K562 (cell line): ENCODE measurements around the gene SENP8. TPM values are rescaled to one million over a fixed set of nuclear protein-coding genes. Genes with fewer than 3 reads are reported as not detected.

Experiments used
- ATAC-seq: fragments of 200-7000 bp; cut with Tn5 transposase; 3 replicates; pipeline ENCODE4 v1.9.1; 2020; ENCODE audit warnings: moderate library complexity
- BruUV-seq: library from RNA; stranded (reverse); fragments of 400-500 nt; replicated peaks from 2 replicates; lab custom pipeline; 2021; lab: Mats Ljungman, UMichigan
- CTCF ChIA-PET: fragments of 300-600 bp; formaldehyde crosslinking; extraction: SDS; loops from one replicate; lab custom pipeline; 2021; ENCODE audit warnings: low intra/inter-chr PET ratio; lab: Yijun Ruan, JAX
- POLR2A ChIA-PET: fragments of 300-600, 350-650 bp; sonication (Branson Sonifier 250); formaldehyde crosslinking; extraction: SDS; loops from one replicate; lab custom pipeline; 2021; ENCODE audit warnings: antibody characterized with exemption, inconsistent platforms; lab: Yijun Ruan, JAX
- DNase-seq, 4 experiments: peaks; one replicate each; pipeline versions ENCODE4 v3.0.0 to v3.0.0-alpha.2; 2011 to 2018; ENCODE audit warnings: low spot score in 3 of 4, mixed read lengths in 3 of 4; ENCODE audit errors: extremely low read depth in 1 of 4
- FAIRE-seq: peaks from 2 replicates; lab custom pipeline; 2011; peaks lifted over from hg19 to GRCh38; lab: Jason Lieb, UNC
- H2AFZ ChIP-seq: 2 replicates; pipeline ENCODE4 v1.6.0; 2011; ENCODE audit warnings: low read depth, low read length, control low read depth, inconsistent platforms
- H3K27ac ChIP-seq: fragments of 200-600 bp; 3 replicates; pipeline ENCODE4 v1.8.0; 2011; ENCODE audit warnings: low read depth, mild to moderate bottlenecking, control low read depth, inconsistent platforms, low read length, moderate library complexity, mixed read lengths; ENCODE audit errors: extremely low read depth
- H3K27me3 ChIP-seq, 2 experiments: fragments of 300-600 bp in 1 of 2; 2 replicates in 1 of 2; 3 replicates in 1 of 2; pipeline versions ENCODE4 v1.6.0 to v1.8.0; 2011; ENCODE audit warnings: inconsistent platforms in 2 of 2, low read length in 2 of 2, mild to moderate bottlenecking in 1 of 2, mixed read lengths in 1 of 2, moderate library complexity in 1 of 2; ENCODE audit not compliant: control insufficient read depth in 2 of 2, insufficient read depth in 2 of 2
- H3K36me3 ChIP-seq: fragments of 300-600 bp; 3 replicates; pipeline ENCODE4 v1.8.0; 2011; ENCODE audit warnings: mild to moderate bottlenecking, low read length, inconsistent platforms; ENCODE audit not compliant: control insufficient read depth, insufficient read depth
- H3K4me1 ChIP-seq, 2 experiments: fragments of 200-600 bp in 1 of 2; replicated peaks in 1 of 2; 2 replicates in 1 of 2; 3 replicates in 1 of 2; pipeline versions ENCODE4 v1.5.1 to v1.8.0; 2011; ENCODE audit warnings: inconsistent platforms in 2 of 2, low read length in 2 of 2, mild to moderate bottlenecking in 1 of 2, mixed read lengths in 1 of 2, moderate library complexity in 1 of 2; ENCODE audit not compliant: control insufficient read depth in 2 of 2, insufficient read depth in 2 of 2
- H3K4me2 ChIP-seq: 2 replicates; pipeline ENCODE4 v1.6.1; 2011; ENCODE audit warnings: low read length, control low read depth, inconsistent platforms, mixed read lengths; ENCODE audit not compliant: insufficient read depth
- H3K4me3 ChIP-seq: fragments of 200-600 bp; sonication (generic), shearing (Covaris generic); 2 replicates; pipeline ENCODE4 v1.5.1; 2016; ENCODE audit warnings: control low read depth, inconsistent platforms
- H3K79me2 ChIP-seq: fragments of 200-600 bp; 3 replicates; pipeline ENCODE4 v1.8.0; 2011; ENCODE audit warnings: low read length, inconsistent platforms; ENCODE audit not compliant: control insufficient read depth, insufficient read depth
- H3K9ac ChIP-seq, 2 experiments: 2 replicates each; pipeline versions ENCODE4 v1.6.0 to v1.6.1; 2011; ENCODE audit warnings: low read depth in 2 of 2, low read length in 2 of 2, control low read depth in 1 of 2, inconsistent platforms in 1 of 2, mild to moderate bottlenecking in 1 of 2, mixed read lengths in 1 of 2; ENCODE audit not compliant: insufficient read depth in 1 of 2
- H3K9me1 ChIP-seq: one replicate; pipeline ENCODE4 v1.6.0; 2011; ENCODE audit warnings: inconsistent platforms, mild to moderate bottlenecking, low read length, moderate library complexity; ENCODE audit not compliant: control insufficient read depth, insufficient read depth
- H3K9me3 ChIP-seq: replicated peaks from 2 replicates; pipeline ENCODE4 v1.5.1; 2011; ENCODE audit warnings: low read depth, low read length, inconsistent platforms; ENCODE audit not compliant: control insufficient read depth, insufficient read depth
- H4K20me1 ChIP-seq: replicated peaks from 2 replicates; pipeline ENCODE4 v1.6.1; 2011; ENCODE audit warnings: low read length, inconsistent platforms, mixed read lengths; ENCODE audit not compliant: control insufficient read depth, insufficient read depth
- BMI1 ChIP-seq: fragments of 150-350 bp; IDR thresholded peaks from 2 replicates; pipeline ENCODE4 v1.6.1; 2014; ENCODE audit warnings: low read length
- CEBPB ChIP-seq: fragments of 450-650 bp; IDR thresholded peaks from 2 replicates; pipeline ENCODE4 v1.6.1; 2016; ENCODE audit warnings: missing genetic modification characterization, missing compliant biosample characterization
- E2F5 ChIP-seq: sonication (generic); formaldehyde crosslinking; IDR thresholded peaks from 2 replicates; pipeline ENCODE4 v1.8.0; 2022; ENCODE audit warnings: mild to moderate bottlenecking, missing genetic modification reagents
- ETV6 ChIP-seq, 3 experiments: fragments of 150-350 bp in 1 of 3; sonication (generic) in 1 of 3; formaldehyde crosslinking in 1 of 3; IDR thresholded peaks; 2 replicates each; pipeline versions ENCODE4 v1.6.1 to v1.8.0; 2014 to 2022; ENCODE audit warnings: borderline replicate concordance in 2 of 3, low read depth in 2 of 3, antibody characterized with exemption in 1 of 3, low read length in 1 of 3, mild to moderate bottlenecking in 1 of 3, missing genetic modification reagents in 1 of 3
- MTA2 ChIP-seq: fragments of 450-650 bp; IDR thresholded peaks from 2 replicates; pipeline ENCODE4 v1.6.1; 2016; ENCODE audit warnings: low read depth
- NCOA2 ChIP-seq, 2 experiments: fragments of 450-650 bp; IDR thresholded peaks; 2 replicates each; pipeline ENCODE4 v1.6.1; 2018; ENCODE audit warnings: mild to moderate bottlenecking in 2 of 2, moderate library complexity in 1 of 2; ENCODE audit not compliant: partially characterized antibody in 2 of 2
- PRPF4 ChIP-seq: fragments of 200-400 bp; formaldehyde crosslinking; IDR thresholded peaks from one replicate; pipeline ENCODE4 v1.6.1; 2017; ENCODE audit warnings: low read length, low read depth, mild to moderate bottlenecking; ENCODE audit not compliant: insufficient read depth, poor library complexity, severe bottlenecking
- SRF ChIP-seq, 2 experiments: fragments of 250-450, 450-650 bp in 1 of 2; sonication (Bioruptor Pico) in 1 of 2; sonication (generic) in 1 of 2; formaldehyde crosslinking; IDR thresholded peaks; 2 replicates each; pipeline versions ENCODE4 v1.5.0 to v1.5.1; 2020 to 2022; ENCODE audit warnings: mild to moderate bottlenecking in 1 of 2, missing genetic modification reagents in 1 of 2
- ZBTB8A ChIP-seq: fragments of 450-650 bp; IDR thresholded peaks from 2 replicates; pipeline ENCODE4 v1.6.1; 2018; ENCODE audit warnings: mild to moderate bottlenecking, moderate library complexity; ENCODE audit not compliant: partially characterized antibody
- ZNF121 ChIP-seq: sonication (generic); formaldehyde crosslinking; conservative IDR thresholded peaks from 2 replicates; pipeline ENCODE4 v1.8.0; 2022; ENCODE audit warnings: missing genetic modification reagents
- ZNF23 ChIP-seq: fragments of 250-450 bp; sonication (Bioruptor Pico); IDR thresholded peaks from 2 replicates; pipeline ENCODE4 v1.4.0; 2020; ENCODE audit warnings: mild to moderate bottlenecking
- ZNF561 ChIP-seq: fragments of 450-650 bp; formaldehyde crosslinking; conservative IDR thresholded peaks from 2 replicates; pipeline ENCODE4 v1.4.0; 2020; ENCODE audit warnings: mild to moderate bottlenecking, moderate library complexity
- ZNF764 ChIP-seq: fragments of 250-450 bp; sonication (Bioruptor Pico); IDR thresholded peaks from 2 replicates; pipeline ENCODE4 v1.4.0; 2020; ENCODE audit warnings: low read depth, mild to moderate bottlenecking, moderate library complexity
- WGBS: fragments of 100-300 bp; shearing (Covaris generic); methylation state at CpG from one replicate; pipeline ENCODE4 v1.1.6; 2016; ENCODE audit warnings: low coverage, mixed read lengths; ENCODE audit not compliant: insufficient coverage; ENCODE audit errors: missing lambda C conversion rate; 5-methylcytosine and 5-hydroxymethylcytosine counted together
- in situ Hi-C: fragments of 300-500 bp; cut with MboI; formaldehyde crosslinking; loops from 4 replicates; pipeline ENCODE4 v1.15.0; 2018; ENCODE audit warnings: inconsistent platforms, mixed read lengths
- intact Hi-C: fragments of 100-400 bp; cut with micrococcal nuclease; formaldehyde crosslinking; loops from 2 replicates; pipeline ENCODE4 v1.14.2; 2022
- polyA plus RNA-seq, 8 experiments: library from polyadenylated mRNA; depleted of rRNA in 4 of 8; stranded (reverse) in 5 of 8; unstranded in 3 of 8; fragments of >200 nt; fragmentation: Nextera tagmentation in 2 of 8; fragmentation: Illumina TruSeq in 1 of 8; extraction: Ambion mirVana in 2 of 8; extraction: Trizol in 1 of 8; gene quantifications; 2 replicates each; pipeline versions ENCODE4 v1.2.1 to v1.2.3, GENCODE V29; 2011 to 2014; ENCODE audit warnings: inconsistent platforms in 1 of 8, missing spikeins in 1 of 8
- total RNA-seq, 7 experiments: library from RNA; depleted of rRNA in 6 of 7; stranded (reverse); fragments of >200 nt in 6 of 7; fragmentation: Illumina TruSeq in 2 of 7; extraction: Trizol in 2 of 7; gene quantifications; 2 replicates each; pipeline versions ENCODE4 v1.2.1 to v1.2.3, GENCODE V29; 2011 to 2021; ENCODE audit warnings: low replicate concordance in 1 of 7

Gene SENP8
- total and polyA plus RNA-seq, 9 of the 15 experiments (the other 6 are each of a cell fraction or from before 2014, with no cell fraction given) = 1.4 to 5.4 (median 2.4) TPM

GRCh38 chr15:72112116-72112515 is 6.1 kb upstream of the SENP8 start:
- Histone ChIP-seq H3K4me3 (no peak overlapping the region), H3K79me2 (peaks cover 13% of the 10 kb centered on the region), H3K4me2 (no peak overlapping the region), H3K9ac (no peak overlapping the region), H2AFZ (no peak overlapping the region), H3K9me1 (no peaks in the 10 kb centered on the region), H3K4me1 (peaks cover 2 to 3% of the 10 kb centered on the region in 2 experiments; a peak in 3 of 5 replicates), H3K36me3 (no peaks in the 10 kb centered on the region), H4K20me1 (no peaks in the 10 kb centered on the region), H3K27ac (no peak overlapping the region), H3K27me3 (no peaks in the 10 kb centered on the region), H3K9me3 (no peaks in the 10 kb centered on the region)
- BruUV-seq = no TSS peak
- WGBS = 64% methylated on average over 2 of the region's 2 CpGs
- in situ Hi-C loops = no loop called here
- intact Hi-C loops = no loop called here
- DNase-seq (no peak), FAIRE-seq (no peak), ATAC-seq (no peak)
- ChIA-PET POLR2A (interaction anchor here (2.2 kb wide), 1 partner anchor 20 kb away, joined by 5 read pairs; no protein-coding TSS in a partner anchor), CTCF (interaction anchor here (0.6 kb wide), 1 partner anchor 614 kb away, joined by 4 read pairs; no protein-coding TSS in a partner anchor)
- TF ChIP-seq MTA2 = no peak
- no peak for TF ChIP-seq ZNF23
- no peak for TF ChIP-seq ZBTB8A
- TF ChIP-seq ZNF764 = no peak
- no peak for TF ChIP-seq ZNF121 (CRISPR knock-in tag)
- TF ChIP-seq BMI1 = no peak
- TF ChIP-seq ETV6 (IDR thresholded peaks at IDR 0.05; ENCODE audit: borderline replicate concordance in 1 of 2, low read depth in 2 of 2, low read length in 1 of 2) = no peak
- TF ChIP-seq ETV6 (CRISPR knock-in tag; IDR thresholded peaks at IDR 0.05; ENCODE audit: borderline replicate concordance) = no peak
- TF ChIP-seq CEBPB (tag) = no peak
- TF ChIP-seq E2F5 (CRISPR knock-in tag) = no peak
- TF ChIP-seq SRF (CRISPR knock-in tag; IDR thresholded peaks at IDR 0.05) = no peak
- TF ChIP-seq ZNF561 = no peak
- no peak for TF ChIP-seq PRPF4
- TF ChIP-seq NCOA2 (IDR thresholded peaks at IDR 0.05; ENCODE audit: partially characterized antibody in 2 of 2) = no peak
